Endodermal cell (in vitro differentiated cells): Measurements from ENCODE around the gene C1orf50. TPM values are rescaled to one million over a fixed set of nuclear protein-coding genes. Genes with fewer than 3 reads are reported as not detected.

Experiments
- DNase-seq: peaks from one replicate; pipeline ENCODE4 v3.0.0-alpha.2; 2017
- H3K27ac ChIP-seq: 2 replicates; pipeline ENCODE4 v1.5.1; 2013; ENCODE audit warnings: mild to moderate bottlenecking, low read depth, low read length, moderate library complexity
- H3K27me3 ChIP-seq: 2 replicates; pipeline ENCODE4 v1.6.1; 2013; ENCODE audit warnings: mild to moderate bottlenecking, low read length, moderate library complexity; ENCODE audit not compliant: insufficient read depth, control insufficient read depth, poor library complexity, severe bottlenecking
- H3K36me3 ChIP-seq: 2 replicates; pipeline ENCODE4 v1.7.0; 2013; ENCODE audit warnings: mild to moderate bottlenecking, low read length, moderate library complexity; ENCODE audit not compliant: control insufficient read depth, insufficient read depth
- H3K4me1 ChIP-seq: one replicate; pipeline ENCODE4 v1.7.0; 2013; ENCODE audit warnings: low read length; ENCODE audit not compliant: control insufficient read depth, insufficient read depth
- H3K4me3 ChIP-seq: 2 replicates; pipeline ENCODE4 v1.5.1; 2013; ENCODE audit warnings: mild to moderate bottlenecking, low read length, moderate library complexity
- H3K9ac ChIP-seq: 2 replicates; pipeline ENCODE4 v1.6.1; 2013; ENCODE audit warnings: mild to moderate bottlenecking, low read length, moderate library complexity; ENCODE audit not compliant: poor library complexity, severe bottlenecking; ENCODE audit errors: extremely low read depth
- H3K9me3 ChIP-seq: 2 replicates; pipeline ENCODE4 v1.6.1; 2013; ENCODE audit warnings: mild to moderate bottlenecking, low read length, moderate library complexity; ENCODE audit not compliant: control insufficient read depth
- H3K27ac Mint-ChIP-seq: 2 replicates; pipeline ENCODE4 v1.8.0; 2020; ENCODE audit warnings: mixed read lengths
- H3K27me3 Mint-ChIP-seq: 2 replicates; pipeline ENCODE4 v1.8.0; 2021; ENCODE audit warnings: mild to moderate bottlenecking, mixed read lengths; ENCODE audit not compliant: insufficient read depth
- H3K36me3 Mint-ChIP-seq: 2 replicates; pipeline ENCODE4 v1.8.0; 2020; ENCODE audit warnings: low read depth, mixed read lengths
- H3K4me1 Mint-ChIP-seq: 2 replicates; pipeline ENCODE4 v1.8.0; 2020; ENCODE audit warnings: mixed read lengths
- H3K4me3 Mint-ChIP-seq: 2 replicates; pipeline ENCODE4 v1.8.0; 2020; ENCODE audit warnings: mild to moderate bottlenecking, moderate library complexity, mixed read lengths
- H3K9me3 Mint-ChIP-seq: 2 replicates; pipeline ENCODE4 v1.8.0; 2020; ENCODE audit warnings: mild to moderate bottlenecking, mixed read lengths
- WGBS, 2 experiments: methylation state at CpG; one replicate each; pipeline versions ENCODE4 v1.1.5 to v1.1.7; 2013; ENCODE audit warnings: missing lambda C conversion rate in 2 of 2, mixed read lengths in 1 of 2; ENCODE audit not compliant: insufficient coverage in 1 of 2, insufficient read length in 1 of 2; 5-methylcytosine and 5-hydroxymethylcytosine counted together
- total RNA-seq, 2 donors: library from RNA; stranded (reverse); fragmentation: NEBNext Ultra II Directional in 1 of 2; extraction: Animal tissue kit (Norgen Biotek cat#: 25700) in 1 of 2; gene quantifications; 2 replicates in 1 of 2; 3 replicates in 1 of 2; pipeline ENCODE4 v1.2.1, GENCODE V29; 2021
- TF ChIP-seq, protein P1 (sequence below): fragments of 200-600 bp; sonication (generic); conservative IDR thresholded peaks from 2 replicates; pipeline ENCODE4 v1.5.0; 2021; ENCODE audit warnings: antibody characterized with exemption, mild to moderate bottlenecking

The C1orf50 gene
- total RNA-seq, 2 donors from 2014 or later, result 4.8 to 7.3 TPM

DNA sequence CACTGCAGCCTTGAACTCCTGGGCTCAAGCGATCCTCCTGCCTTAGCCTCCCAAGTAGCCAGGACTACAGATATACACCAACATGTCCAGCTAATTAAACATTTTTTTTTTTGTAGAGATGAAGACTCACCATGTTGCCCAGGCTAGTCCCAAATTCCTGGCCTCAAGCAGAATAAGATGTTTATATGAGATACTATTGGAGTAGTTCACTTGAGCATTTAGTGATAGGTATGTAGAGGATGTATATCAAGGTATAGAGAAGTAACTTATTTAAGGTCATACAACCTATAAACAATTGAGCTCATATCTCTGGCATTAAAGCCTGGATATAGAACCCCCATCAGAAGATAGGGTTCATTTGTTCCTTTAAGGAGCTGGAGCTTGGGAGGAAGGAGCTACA lies 13.1 kb downstream of the C1orf50 start:
- no peak overlapping the region for H3K4me3 Mint-ChIP-seq
- Histone ChIP-seq H3K4me3 (no peak overlapping the region), H3K36me3 (peaks cover 63% of the 10 kb centered on the region), H3K4me1 (no peaks in the 10 kb centered on the region), H3K27me3 (no peaks in the 10 kb centered on the region), H3K9ac (no peak overlapping the region), H3K9me3 (no peaks in the 10 kb centered on the region), H3K27ac (no peak overlapping the region)
- H3K27ac Mint-ChIP-seq, result no peak overlapping the region
- WGBS, 2 experiments, result 88 to 100% methylated on average over 1 of the region's 1 CpG
- H3K4me1 Mint-ChIP-seq, result no peaks in the 10 kb centered on the region
- TF ChIP-seq, protein P1, sequence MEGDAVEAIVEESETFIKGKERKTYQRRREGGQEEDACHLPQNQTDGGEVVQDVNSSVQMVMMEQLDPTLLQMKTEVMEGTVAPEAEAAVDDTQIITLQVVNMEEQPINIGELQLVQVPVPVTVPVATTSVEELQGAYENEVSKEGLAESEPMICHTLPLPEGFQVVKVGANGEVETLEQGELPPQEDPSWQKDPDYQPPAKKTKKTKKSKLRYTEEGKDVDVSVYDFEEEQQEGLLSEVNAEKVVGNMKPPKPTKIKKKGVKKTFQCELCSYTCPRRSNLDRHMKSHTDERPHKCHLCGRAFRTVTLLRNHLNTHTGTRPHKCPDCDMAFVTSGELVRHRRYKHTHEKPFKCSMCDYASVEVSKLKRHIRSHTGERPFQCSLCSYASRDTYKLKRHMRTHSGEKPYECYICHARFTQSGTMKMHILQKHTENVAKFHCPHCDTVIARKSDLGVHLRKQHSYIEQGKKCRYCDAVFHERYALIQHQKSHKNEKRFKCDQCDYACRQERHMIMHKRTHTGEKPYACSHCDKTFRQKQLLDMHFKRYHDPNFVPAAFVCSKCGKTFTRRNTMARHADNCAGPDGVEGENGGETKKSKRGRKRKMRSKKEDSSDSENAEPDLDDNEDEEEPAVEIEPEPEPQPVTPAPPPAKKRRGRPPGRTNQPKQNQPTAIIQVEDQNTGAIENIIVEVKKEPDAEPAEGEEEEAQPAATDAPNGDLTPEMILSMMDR, result no peak
- no peak for DNase-seq
- H3K9me3 Mint-ChIP-seq, result no peaks in the 10 kb centered on the region
- H3K27me3 Mint-ChIP-seq, result peaks cover under 1% of the 10 kb centered on the region
- H3K36me3 Mint-ChIP-seq, result peaks cover 66% of the 10 kb centered on the region

DNA sequence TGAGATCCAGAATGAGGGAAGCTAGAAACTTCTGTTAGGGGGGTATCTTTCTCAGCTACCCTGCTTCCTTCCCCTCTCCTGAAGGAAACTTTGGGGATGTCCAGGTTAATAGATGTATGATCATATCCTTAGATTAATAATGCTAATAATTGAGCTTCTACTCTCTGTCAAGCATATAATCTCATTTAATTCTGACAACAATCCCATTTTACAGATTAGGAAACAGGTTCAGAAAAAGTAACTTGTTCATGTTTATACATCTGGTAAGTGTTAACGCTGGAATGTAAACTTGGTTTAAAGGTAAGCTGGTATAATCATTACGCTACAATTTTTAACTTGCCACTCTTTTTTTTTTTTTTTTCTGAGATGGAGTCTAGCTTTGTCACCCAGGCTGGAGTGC lies 16.0 kb downstream of the C1orf50 start:
- Histone ChIP-seq H3K4me3 (no peak overlapping the region), H3K9ac (no peak overlapping the region), H3K27me3 (no peaks in the 10 kb centered on the region), H3K27ac (no peak overlapping the region), H3K36me3 (peaks cover 37% of the 10 kb centered on the region), H3K9me3 (no peaks in the 10 kb centered on the region), H3K4me1 (no peaks in the 10 kb centered on the region)
- WGBS, 2 experiments, result 100% methylated on average over 2 of the region's 2 CpGs; no CpG with 5 or more reads in 1 of the 2 experiments
- H3K4me1 Mint-ChIP-seq, result peaks cover 4% of the 10 kb centered on the region
- H3K9me3 Mint-ChIP-seq, result no peaks in the 10 kb centered on the region
- no peak overlapping the region for H3K27ac Mint-ChIP-seq
- H3K36me3 Mint-ChIP-seq, result peaks cover 47% of the 10 kb centered on the region
- H3K4me3 Mint-ChIP-seq, result no peak overlapping the region
- peaks cover 16% of the 10 kb centered on the region for H3K27me3 Mint-ChIP-seq
- DNase-seq, result no peak
- TF ChIP-seq, protein P1, result no peak

DNA sequence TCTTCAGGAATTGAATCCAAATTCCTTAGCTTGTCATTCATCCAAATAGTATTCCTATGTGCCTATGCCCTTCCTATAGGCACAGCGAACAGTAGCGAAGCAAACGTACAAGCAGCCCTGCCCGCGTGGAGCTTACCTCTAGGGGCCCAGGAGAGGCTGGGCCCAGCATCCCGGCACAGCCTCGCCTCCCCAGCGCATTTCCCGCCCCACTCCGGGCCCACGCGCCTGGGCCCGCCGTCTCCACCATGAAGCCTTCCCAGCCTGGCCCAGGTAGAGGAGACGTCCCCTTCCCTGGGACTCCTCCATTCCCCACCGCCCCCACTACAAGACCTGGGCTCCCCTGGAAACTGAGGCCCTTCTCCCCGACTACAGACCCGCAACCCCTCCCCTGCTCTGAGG lies 17.5 kb downstream of the C1orf50 start:
- H3K36me3 Mint-ChIP-seq, result peaks cover 36% of the 10 kb centered on the region
- peaks cover 16% of the 10 kb centered on the region for H3K27me3 Mint-ChIP-seq
- H3K4me3 ChIP-seq, result no peak overlapping the region
- peaks cover 4% of the 10 kb centered on the region for H3K4me1 Mint-ChIP-seq
- H3K4me1 ChIP-seq, result no peaks in the 10 kb centered on the region
- 94 to 97% methylated on average over 15 to 18 of the region's 18 CpGs for WGBS, 2 experiments
- peaks cover 26% of the 10 kb centered on the region for H3K36me3 ChIP-seq
- no peaks in the 10 kb centered on the region for H3K27me3 ChIP-seq
- DNase-seq, result no peak
- no peaks in the 10 kb centered on the region for H3K9me3 ChIP-seq
- H3K4me3 Mint-ChIP-seq, result peak overlapping the region; percentile 28
- TF ChIP-seq, protein P1, result no peak
- H3K27ac Mint-ChIP-seq, result no peak overlapping the region
- no peak overlapping the region for H3K27ac ChIP-seq
- H3K9ac ChIP-seq, result no peak overlapping the region
- H3K9me3 Mint-ChIP-seq, result no peaks in the 10 kb centered on the region
